ENCODE results near the gene SH2D3A.
"Not testable (repeated sequence)": the region's sequence is repeated elsewhere in the genome, so short reads cannot be mapped to it uniquely, and the experiment has no call there.

Gene SH2D3A

GRCh38 chr19:6719992-6720368 is 47.3 kb downstream of the SH2D3A start:
- DNase-seq (ENCODE audit: low read depth): no peak

GRCh38 chr19:6719540-6719861 is 47.7 kb downstream of the SH2D3A start:
- no peak for DNase-seq (ENCODE audit: low read depth)

- no peak for DNase-seq (ENCODE audit: low read depth)
Observed at GRCh38 chr19:6718741-6719539, 48.3 kb downstream of the SH2D3A start.

GRCh38 chr19:6718111-6718740 is 49.0 kb downstream of the SH2D3A start:
- no peak for DNase-seq (ENCODE audit: low read depth)

GRCh38 chr19:6717441-6717971 is 49.7 kb downstream of the SH2D3A start:
- DNase-seq (ENCODE audit: low read depth): no peak

GRCh38 chr19:6717036-6717435 is 50.2 kb downstream of the SH2D3A start:
- no peak for DNase-seq (ENCODE audit: low read depth)

- no peak for DNase-seq (ENCODE audit: low read depth)
Observed at GRCh38 chr19:6716610-6716970, 50.6 kb downstream of the SH2D3A start.

GRCh38 chr19:6714749-6715555 is 52.3 kb downstream of the SH2D3A start:
- no peak for DNase-seq (ENCODE audit: low read depth)

GRCh38 chr19:6713773-6714692 is 53.2 kb downstream of the SH2D3A start:
- no peak for DNase-seq (ENCODE audit: low read depth)

GRCh38 chr19:6712692-6713670 is 54.3 kb downstream of the SH2D3A start:
- DNase-seq (ENCODE audit: low read depth): no peak

- no peak for DNase-seq (ENCODE audit: low read depth)
Observed at GRCh38 chr19:6712231-6712630, 55.0 kb downstream of the SH2D3A start.

- no peak for DNase-seq (ENCODE audit: low read depth)
Observed at GRCh38 chr19:6711605-6712004, 55.6 kb downstream of the SH2D3A start.

GRCh38 chr19:6711078-6711361 is 56.2 kb downstream of the SH2D3A start:
- no peak for DNase-seq (ENCODE audit: low read depth)

- no peak for DNase-seq (ENCODE audit: low read depth)
Observed at GRCh38 chr19:6710273-6711077, 56.8 kb downstream of the SH2D3A start.

GRCh38 chr19:6709549-6709948 is 57.7 kb downstream of the SH2D3A start:
- DNase-seq (ENCODE audit: low read depth): no peak

- not testable (repeated sequence) for DNase-seq (ENCODE audit: low read depth)
Observed at GRCh38 chr19:6708913-6709312, 58.3 kb downstream of the SH2D3A start.

- no peak for DNase-seq (ENCODE audit: low read depth)
Observed at GRCh38 chr19:6708346-6708745, 58.9 kb downstream of the SH2D3A start.

GRCh38 chr19:6707658-6708018 is 59.6 kb downstream of the SH2D3A start:
- no peak for DNase-seq (ENCODE audit: low read depth)

- no peak for DNase-seq (ENCODE audit: low read depth)
Observed at GRCh38 chr19:6707011-6707657, 60.1 kb downstream of the SH2D3A start.

GRCh38 chr19:6706633-6706958 is 60.6 kb downstream of the SH2D3A start:
- no peak for DNase-seq (ENCODE audit: low read depth)
